Activated gamma-delta T cell treated with Interleukin-2 at 50 U/mL for 16 hours (primary cell): ENCODE results near the gene NOC2L.
"Not testable (repeated sequence)": the region's sequence is repeated elsewhere in the genome, so short reads cannot be mapped to it uniquely, and the experiment has no call there.

Experiments used
- DNase-seq: peaks from one replicate; pipeline ENCODE4 v3.0.0-alpha.2; 2020

Gene NOC2L

DNA sequence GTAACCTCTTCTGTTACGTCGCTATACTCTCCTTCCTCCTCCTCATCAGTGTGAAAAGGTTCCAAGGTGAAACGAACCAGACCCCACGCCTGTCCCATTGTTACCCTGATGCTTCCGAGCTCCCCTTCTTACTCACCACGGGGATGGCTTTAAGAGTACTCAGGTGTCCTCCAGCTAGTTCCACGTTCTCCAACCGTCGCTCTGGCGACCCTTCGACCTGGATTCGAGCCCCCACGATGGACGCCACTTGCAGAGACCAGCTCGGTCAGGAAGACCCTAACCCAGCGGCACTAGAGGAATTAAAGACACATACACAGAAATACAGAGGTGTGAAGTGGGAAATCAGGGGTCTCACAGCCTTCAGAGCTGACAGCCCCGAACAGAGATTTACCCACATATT is 61.1 kb downstream of the NOC2L start:
- DNase-seq: not testable (repeated sequence)

DNA sequence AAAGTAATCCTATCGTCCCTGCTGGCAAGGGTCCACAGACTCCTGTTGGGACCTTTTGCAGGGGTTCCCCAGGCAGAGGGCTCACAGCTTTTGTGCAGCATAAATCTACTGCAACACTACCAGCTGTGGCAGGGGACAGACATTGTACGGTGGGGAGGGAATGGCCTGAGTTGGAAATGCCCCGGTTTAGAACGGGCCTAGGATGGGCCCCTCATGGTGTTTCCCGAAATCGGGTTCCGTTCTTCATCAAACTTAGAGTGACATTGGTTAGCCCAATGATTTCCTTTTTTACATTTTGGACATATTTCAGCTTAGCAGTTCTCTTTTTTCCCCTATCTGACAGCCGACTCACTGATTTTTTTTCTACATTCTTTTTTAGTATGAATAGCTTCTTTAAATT is 61.8 kb downstream of the NOC2L start:
- DNase-seq: no peak
